PFSK-1 (cell line): Measurements from ENCODE around the gene FREM1.

ENCODE experiments used
- POLR2AphosphoS5 ChIP-seq: IDR thresholded peaks from 2 replicates; pipeline ENCODE4 v1.6.1; 2012; ENCODE audit warnings: low read depth, mild to moderate bottlenecking, control low read depth, low read length, moderate library complexity
- TAF1 ChIP-seq: IDR thresholded peaks from 2 replicates; pipeline ENCODE4 v1.6.1; 2012; ENCODE audit warnings: low read length, control low read depth, borderline replicate concordance; ENCODE audit not compliant: insufficient read depth

GRCh38 chr9:14733133-14733532 lies 177.1 kb downstream of the FREM1 start:
- no peak for TF ChIP-seq POLR2AphosphoS5
- TF ChIP-seq TAF1, result no peak
